ENCODE data around the gene ANKRD45.
"Not testable (repeated sequence)": the region's sequence is repeated elsewhere in the genome, so short reads cannot be mapped to it uniquely, and the experiment has no call there.

ANKRD45 gene

DNA sequence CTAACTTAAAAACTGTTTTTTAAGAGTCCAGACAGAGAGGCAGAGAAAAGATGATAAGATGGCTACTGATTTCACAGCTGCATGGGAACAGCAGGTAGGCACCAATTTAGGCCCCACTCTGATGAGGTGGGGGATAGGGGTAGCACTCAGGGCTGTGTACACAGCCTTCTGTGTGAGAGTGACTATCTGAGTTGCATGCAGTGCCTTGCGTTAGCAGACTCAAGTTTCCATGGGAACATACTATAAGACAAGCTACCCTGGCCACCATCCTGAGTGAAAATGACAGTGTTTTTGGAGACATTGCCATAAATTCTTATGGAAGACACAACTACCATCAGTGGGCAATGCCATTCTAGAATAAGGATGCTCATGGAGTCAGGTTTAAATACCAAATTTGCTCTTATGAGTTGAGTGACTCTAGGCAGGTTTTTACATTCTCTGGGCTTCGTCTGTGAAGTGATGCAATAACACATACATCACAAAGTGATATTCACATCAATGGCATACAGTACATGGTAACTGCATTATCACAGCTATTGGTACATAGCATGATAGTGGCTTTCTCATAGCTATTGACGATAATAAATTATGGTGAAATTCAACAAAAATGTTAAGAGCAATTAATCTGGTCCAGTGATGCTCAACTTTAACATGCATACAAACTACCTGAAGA lies 97.3 kb downstream of the ANKRD45 start:
- DNase-seq (ENCODE audit: low spot score) = no peak

DNA sequence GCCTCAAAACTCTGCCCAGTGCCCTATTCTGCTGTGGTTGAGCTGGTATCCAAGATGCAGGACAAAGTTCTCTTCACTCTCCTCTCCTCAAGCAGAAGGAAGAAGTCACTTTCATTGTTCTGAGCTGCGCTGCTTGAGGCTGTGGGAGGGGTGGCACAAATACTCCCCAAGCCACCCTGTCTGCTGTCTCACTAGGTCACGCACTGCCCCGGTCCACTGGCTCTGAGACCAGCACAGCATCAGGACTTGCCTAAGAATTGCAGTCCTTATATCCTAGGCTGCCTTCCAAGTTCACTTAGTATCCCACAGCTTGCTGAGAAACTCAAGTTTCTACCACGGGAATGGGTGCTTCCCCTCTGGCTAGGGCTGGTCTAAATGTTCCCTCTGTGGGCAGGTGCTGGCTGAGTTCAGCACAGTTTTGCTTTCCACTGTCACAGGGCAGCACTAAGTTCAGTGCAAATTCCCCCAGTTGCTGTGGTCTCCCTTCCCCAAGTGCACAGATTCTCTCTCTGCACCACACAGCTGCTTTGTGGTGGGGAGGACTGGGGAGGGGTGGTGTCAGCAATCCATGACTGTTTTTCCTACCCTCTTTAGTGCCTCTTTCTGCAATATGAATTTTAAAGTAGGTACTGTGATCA lies 99.2 kb downstream of the ANKRD45 start:
- no peak for DNase-seq (ENCODE audit: low spot score)

DNA sequence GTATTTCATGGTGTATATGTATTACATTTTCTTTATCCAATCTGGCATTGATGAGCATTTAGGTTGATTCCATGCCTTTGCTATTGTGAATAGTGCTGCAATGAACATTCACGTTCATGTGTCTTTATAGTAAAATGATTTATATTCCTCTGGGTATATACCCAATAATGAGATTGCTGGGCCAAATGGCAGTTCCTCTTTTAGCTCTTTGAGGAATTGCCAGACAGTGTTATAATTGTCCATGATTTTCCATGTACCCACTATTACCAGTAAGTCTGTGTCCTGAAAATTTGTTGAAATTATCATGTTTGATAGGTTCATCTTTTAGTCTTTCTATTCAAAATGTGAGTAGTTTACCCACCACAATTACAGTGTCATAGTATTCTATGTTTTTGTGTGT lies 101.2 kb downstream of the ANKRD45 start:
- DNase-seq (ENCODE audit: low spot score) = no peak

DNA sequence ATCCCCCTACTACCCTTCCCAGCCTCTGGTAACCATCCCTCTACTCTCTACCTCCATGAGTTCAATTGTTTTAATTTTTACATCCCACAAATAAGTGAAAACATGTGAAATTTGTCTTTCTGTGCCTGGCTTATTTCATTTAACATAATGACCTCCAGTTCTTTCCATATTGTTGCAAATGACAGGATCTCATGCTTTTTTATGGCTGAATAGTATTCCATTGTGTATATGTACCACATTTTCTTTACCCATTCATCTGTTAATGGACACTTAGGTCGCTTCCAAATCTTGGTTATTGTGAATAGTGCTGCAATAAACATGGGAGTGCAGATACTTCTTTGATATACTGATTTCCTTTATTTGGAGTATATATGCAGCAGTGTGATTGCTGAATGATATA lies 105.8 kb downstream of the ANKRD45 start:
- not testable (repeated sequence) for DNase-seq (ENCODE audit: low spot score)

DNA sequence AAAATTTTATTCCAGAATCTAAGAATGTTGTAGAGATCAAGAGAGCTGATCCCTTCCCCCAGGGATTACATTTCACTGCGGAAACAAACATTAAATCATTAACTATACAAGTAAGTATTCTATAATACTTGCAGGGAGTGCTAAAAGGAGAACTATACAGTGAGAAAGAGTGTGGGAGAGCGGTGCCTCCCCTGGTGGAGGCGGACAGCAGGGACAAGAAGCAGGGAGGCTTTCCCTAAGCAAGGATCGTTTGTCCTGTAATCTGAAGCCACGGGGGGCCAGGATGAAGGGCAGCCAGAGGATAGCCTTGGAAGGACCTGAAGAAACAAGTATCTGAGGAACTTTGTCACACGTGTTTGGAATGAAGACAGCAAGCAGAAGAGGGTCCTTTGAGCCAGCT lies 106.8 kb downstream of the ANKRD45 start:
- DNase-seq (ENCODE audit: low spot score) = no peak

DNA sequence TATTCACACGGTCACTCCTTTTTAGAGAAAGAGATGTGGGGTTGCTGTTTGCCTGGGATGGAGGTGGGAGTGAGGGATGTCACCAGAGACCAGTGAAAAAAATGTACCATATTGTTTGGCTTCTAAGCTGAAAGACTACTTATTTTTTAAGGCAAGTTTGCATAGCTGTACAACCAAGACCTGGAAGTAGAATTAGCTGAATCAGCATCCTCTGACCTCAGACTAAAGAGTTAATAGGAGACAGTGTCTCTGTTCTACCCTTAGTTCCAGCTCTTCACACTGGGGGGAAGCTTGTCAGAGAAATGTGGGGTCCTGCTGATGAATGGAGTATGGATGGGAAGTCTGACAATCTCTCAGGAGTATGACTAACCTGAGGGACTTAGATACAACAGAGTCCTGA lies 108.4 kb downstream of the ANKRD45 start:
- DNase-seq (ENCODE audit: low spot score) = no peak

DNA sequence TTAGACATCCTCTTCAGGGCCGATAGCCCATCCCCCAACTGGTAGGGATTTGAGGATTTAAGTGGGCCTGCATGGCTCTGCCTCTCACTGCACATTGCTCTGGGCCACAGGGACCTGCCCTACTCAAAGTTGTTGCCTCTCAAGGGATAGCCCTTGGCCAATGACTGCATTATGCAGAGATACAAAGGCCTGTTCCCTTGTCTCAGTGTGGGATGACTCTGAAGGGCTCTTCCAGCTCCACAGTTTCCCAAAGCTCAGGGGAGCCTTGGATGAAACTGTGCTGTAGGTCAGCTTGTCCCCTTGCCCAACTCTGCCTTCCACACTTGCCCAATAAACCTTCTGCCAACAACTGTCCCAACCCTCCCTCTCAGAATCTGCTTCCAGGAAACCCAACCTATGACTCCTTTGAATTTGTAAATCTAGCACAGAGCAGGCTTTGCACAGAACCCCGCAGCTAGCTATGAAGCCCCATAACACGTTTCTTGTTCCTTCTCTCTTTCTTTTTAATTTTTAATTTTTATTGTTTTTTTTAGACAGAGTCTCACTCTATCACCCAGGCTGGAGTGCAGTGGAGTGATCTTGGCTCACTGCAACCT lies 109.3 kb downstream of the ANKRD45 start:
- DNase-seq (ENCODE audit: low spot score) = no peak
